Right kidney (tissue), 1 donor: ENCODE data around the gene USP33.
"Not testable (repeated sequence)": the region's sequence is repeated elsewhere in the genome, so short reads cannot be mapped to it uniquely, and the experiment has no call there.

ENCODE experiments used
- DNase-seq: peaks from one replicate; pipeline ENCODE4 v3.0.0-alpha.2; 2016

Gene USP33

GRCh38 chr1:77673030-77673429, 86.6 kb downstream of the USP33 start:
- DNase-seq = no peak

GRCh38 chr1:77672374-77672773, 87.3 kb downstream of the USP33 start:
- DNase-seq = no peak

- DNase-seq = no peak
Measured at GRCh38 chr1:77671836-77672235, 87.8 kb downstream of the USP33 start.

- no peak for DNase-seq
Measured at GRCh38 chr1:77670330-77670729, 89.3 kb downstream of the USP33 start.

GRCh38 chr1:77668924-77669449, 90.7 kb downstream of the USP33 start:
- no peak for DNase-seq

- DNase-seq = no peak
Measured at GRCh38 chr1:77664939-77665516, 94.6 kb downstream of the USP33 start.

GRCh38 chr1:77661696-77662095, 98.0 kb downstream of the USP33 start:
- DNase-seq = no peak

GRCh38 chr1:77659879-77660593, 99.6 kb downstream of the USP33 start:
- no peak for DNase-seq

- no peak for DNase-seq
Measured at GRCh38 chr1:77658271-77658670, 101.4 kb downstream of the USP33 start.

- no peak for DNase-seq
Measured at GRCh38 chr1:77655431-77655974, 104.1 kb downstream of the USP33 start.

GRCh38 chr1:77652970-77653516, 106.6 kb downstream of the USP33 start:
- no peak for DNase-seq

- no peak for DNase-seq
Measured at GRCh38 chr1:77652268-77652667, 107.4 kb downstream of the USP33 start.

- DNase-seq = no peak
Measured at GRCh38 chr1:77649127-77649526, 110.5 kb downstream of the USP33 start.

- not testable (repeated sequence) for DNase-seq
Measured at GRCh38 chr1:77646224-77646623, 113.4 kb downstream of the USP33 start.
